Ectodermal cell (in vitro differentiated cells): Measurements from ENCODE around the gene GALNTL6.

ENCODE experiments used
- H3K27ac ChIP-seq: 2 replicates; pipeline ENCODE4 v1.7.0; 2013; ENCODE audit warnings: mild to moderate bottlenecking, low read depth, low read length; ENCODE audit not compliant: insufficient read depth, poor library complexity, severe bottlenecking
- H3K27me3 ChIP-seq: 2 replicates; pipeline ENCODE4 v1.7.0; 2013; ENCODE audit warnings: mild to moderate bottlenecking, low read length; ENCODE audit not compliant: insufficient read depth, control insufficient read depth, poor library complexity, severe bottlenecking
- H3K36me3 ChIP-seq: one replicate; pipeline ENCODE4 v1.7.0; 2013; ENCODE audit warnings: low read length; ENCODE audit not compliant: control insufficient read depth, insufficient read depth
- H3K4me1 ChIP-seq: one replicate; pipeline ENCODE4 v1.7.0; 2013; ENCODE audit warnings: low read length; ENCODE audit not compliant: control insufficient read depth, insufficient read depth
- H3K4me3 ChIP-seq: 2 replicates; pipeline ENCODE4 v1.7.0; 2013; ENCODE audit warnings: low read depth, low read length, control low read depth; ENCODE audit not compliant: insufficient read depth
- H3K9me3 ChIP-seq: 2 replicates; pipeline ENCODE4 v1.7.0; 2013; ENCODE audit warnings: mild to moderate bottlenecking, low read length, moderate library complexity; ENCODE audit not compliant: control insufficient read depth
- WGBS, 2 experiments: methylation state at CpG; one replicate each; pipeline ENCODE4 v1.1.7; 2013; ENCODE audit warnings: missing lambda C conversion rate in 2 of 2; 5-methylcytosine and 5-hydroxymethylcytosine counted together

Gene GALNTL6

DNA sequence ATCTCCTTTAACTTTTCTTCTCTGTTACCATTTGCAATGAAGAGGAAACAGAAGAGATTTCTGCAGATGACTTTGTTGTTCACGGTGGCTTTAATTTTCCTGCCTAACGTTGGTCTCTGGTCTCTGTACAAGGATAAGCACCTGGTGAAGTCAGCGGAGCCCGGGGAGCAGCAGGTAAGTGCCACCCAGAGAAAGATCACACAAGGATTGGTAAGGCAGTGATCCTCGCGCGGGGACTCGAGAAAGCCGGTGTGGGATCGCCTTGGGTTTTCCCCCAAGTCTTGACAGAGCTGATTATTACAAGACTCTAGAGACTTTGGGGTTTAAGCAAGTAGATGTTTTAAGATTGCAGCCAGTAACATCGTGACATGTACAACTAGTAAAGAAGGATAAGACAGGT is 1.3 kb downstream of the GALNTL6 start:
- Histone ChIP-seq H3K27me3 (peaks cover 48% of the 10 kb centered on the region), H3K36me3 (no peaks in the 10 kb centered on the region), H3K9me3 (no peaks in the 10 kb centered on the region), H3K4me3 (no peak overlapping the region), H3K27ac (no peak overlapping the region), H3K4me1 (peaks cover 6% of the 10 kb centered on the region)
- 69 to 74% methylated on average over 11 of the region's 11 CpGs for WGBS, 2 experiments

GRCh38 chr4:171817026-171817425 is 3.8 kb downstream of the GALNTL6 start:
- H3K27me3 ChIP-seq = peaks cover 39% of the 10 kb centered on the region
- no CpG with 5 or more reads among the region's 1 CpG for WGBS, 2 experiments
- no peak overlapping the region for H3K27ac ChIP-seq
- no peaks in the 10 kb centered on the region for H3K9me3 ChIP-seq
- H3K4me1 ChIP-seq = peaks cover 6% of the 10 kb centered on the region
- no peak overlapping the region for H3K4me3 ChIP-seq
- H3K36me3 ChIP-seq = no peaks in the 10 kb centered on the region

GRCh38 chr4:171834640-171835039 is 21.4 kb downstream of the GALNTL6 start:
- Histone ChIP-seq H3K4me3 (no peak overlapping the region), H3K4me1 (no peaks in the 10 kb centered on the region), H3K36me3 (no peaks in the 10 kb centered on the region), H3K27ac (no peak overlapping the region), H3K27me3 (no peaks in the 10 kb centered on the region), H3K9me3 (no peaks in the 10 kb centered on the region)
- WGBS, 2 experiments = 47 to 52% methylated on average over 3 of the region's 3 CpGs

DNA sequence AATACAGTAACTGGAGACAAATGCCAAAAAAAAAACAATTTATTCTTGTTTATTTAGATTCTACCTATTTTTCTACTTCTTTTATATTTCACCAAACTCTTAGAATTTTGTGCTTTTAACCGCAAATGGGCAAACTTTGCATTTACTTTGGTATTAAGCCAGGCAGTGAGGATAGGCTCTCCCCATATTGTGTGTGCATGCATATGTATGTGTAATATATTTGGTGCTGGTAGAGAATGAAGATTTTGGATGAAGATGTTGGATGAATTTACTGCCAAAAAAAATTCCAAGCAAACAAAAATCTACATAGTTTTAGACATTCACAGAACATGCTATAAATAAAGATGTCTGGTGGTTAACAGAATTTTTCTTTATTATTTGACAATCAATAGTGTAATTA is 30.3 kb downstream of the GALNTL6 start:
- H3K4me1 ChIP-seq = no peaks in the 10 kb centered on the region
- 91 to 100% methylated on average over 1 of the region's 1 CpG for WGBS, 2 experiments
- no peaks in the 10 kb centered on the region for H3K9me3 ChIP-seq
- H3K27me3 ChIP-seq = no peaks in the 10 kb centered on the region
- H3K4me3 ChIP-seq = no peak overlapping the region
- no peak overlapping the region for H3K27ac ChIP-seq
- H3K36me3 ChIP-seq = no peaks in the 10 kb centered on the region

GRCh38 chr4:171846232-171846631 is 33.0 kb downstream of the GALNTL6 start:
- Histone ChIP-seq H3K9me3 (no peaks in the 10 kb centered on the region), H3K4me1 (no peaks in the 10 kb centered on the region), H3K4me3 (no peak overlapping the region), H3K36me3 (no peaks in the 10 kb centered on the region), H3K27ac (no peak overlapping the region), H3K27me3 (no peaks in the 10 kb centered on the region)
- 0 to 20% methylated on average over 1 to 2 of the region's 2 CpGs for WGBS, 2 experiments

- Histone ChIP-seq H3K27me3 (no peaks in the 10 kb centered on the region), H3K4me1 (no peaks in the 10 kb centered on the region), H3K27ac (no peak overlapping the region), H3K4me3 (no peak overlapping the region), H3K9me3 (no peaks in the 10 kb centered on the region), H3K36me3 (no peaks in the 10 kb centered on the region)
- WGBS, 2 experiments = 100% methylated on average over 1 of the region's 2 CpGs; no CpG with 5 or more reads in 1 of the 2 experiments
These were observed 33.7 kb downstream of the GALNTL6 start for GRCh38 chr4:171846893-171847292.

DNA sequence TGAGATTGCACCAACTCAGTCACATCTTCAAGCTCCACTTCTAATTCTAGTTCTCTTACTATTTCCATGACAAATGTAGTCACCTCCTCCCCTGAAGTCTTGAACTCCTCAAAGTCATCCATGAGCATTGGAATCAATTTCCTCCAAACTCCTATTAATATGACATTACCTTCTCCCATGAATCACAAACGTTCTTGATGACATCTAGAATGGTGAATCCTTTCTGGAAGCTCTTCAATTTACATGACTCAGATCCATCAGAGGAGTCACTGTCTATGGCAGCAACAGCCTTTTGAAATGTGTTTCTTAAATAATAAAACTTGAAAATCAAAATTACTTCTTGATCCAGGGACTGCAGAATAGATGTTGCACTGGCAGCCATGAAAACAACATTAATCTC is 34.5 kb downstream of the GALNTL6 start:
- no peaks in the 10 kb centered on the region for H3K36me3 ChIP-seq
- no peaks in the 10 kb centered on the region for H3K4me1 ChIP-seq
- no peaks in the 10 kb centered on the region for H3K9me3 ChIP-seq
- H3K27me3 ChIP-seq = no peaks in the 10 kb centered on the region
- WGBS, 2 experiments = 93 to 95% methylated on average over 1 of the region's 1 CpG
- no peak overlapping the region for H3K27ac ChIP-seq
- no peak overlapping the region for H3K4me3 ChIP-seq

DNA sequence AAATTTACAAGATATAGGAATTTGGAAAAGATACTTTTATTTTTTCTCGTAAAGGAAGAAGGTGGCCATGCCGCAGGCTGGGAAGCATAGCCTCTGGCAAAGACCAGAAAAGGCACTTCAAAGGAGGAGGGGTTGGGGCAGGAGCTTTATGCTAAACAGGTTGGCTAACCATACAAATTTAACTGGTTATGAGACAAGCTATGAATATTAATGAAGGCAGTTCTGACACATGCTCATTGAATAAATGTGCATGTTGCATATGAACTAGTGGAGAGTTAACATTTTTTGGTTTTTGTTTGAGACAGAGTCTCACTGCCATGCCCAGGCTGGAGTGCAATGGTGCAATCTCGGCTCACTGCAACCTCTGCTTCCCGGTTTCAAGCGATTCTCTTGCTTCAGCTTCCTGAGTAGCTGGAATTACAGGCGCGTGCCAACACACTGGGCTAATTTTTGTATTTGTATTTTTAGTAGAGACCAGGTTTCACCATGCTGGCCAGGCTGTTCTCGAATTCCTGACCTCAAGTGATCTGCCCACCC is 36.5 kb downstream of the GALNTL6 start:
- Histone ChIP-seq H3K27ac (no peak overlapping the region), H3K4me3 (no peak overlapping the region), H3K27me3 (no peaks in the 10 kb centered on the region), H3K4me1 (no peaks in the 10 kb centered on the region), H3K9me3 (no peaks in the 10 kb centered on the region), H3K36me3 (no peaks in the 10 kb centered on the region)
- 92 to 95% methylated on average over 8 of the region's 8 CpGs for WGBS, 2 experiments

- Histone ChIP-seq H3K36me3 (no peaks in the 10 kb centered on the region), H3K9me3 (no peaks in the 10 kb centered on the region), H3K4me3 (no peak overlapping the region), H3K27ac (no peak overlapping the region), H3K4me1 (no peaks in the 10 kb centered on the region), H3K27me3 (no peaks in the 10 kb centered on the region)
These were observed 38.1 kb downstream of the GALNTL6 start for GRCh38 chr4:171851295-171851694.

DNA sequence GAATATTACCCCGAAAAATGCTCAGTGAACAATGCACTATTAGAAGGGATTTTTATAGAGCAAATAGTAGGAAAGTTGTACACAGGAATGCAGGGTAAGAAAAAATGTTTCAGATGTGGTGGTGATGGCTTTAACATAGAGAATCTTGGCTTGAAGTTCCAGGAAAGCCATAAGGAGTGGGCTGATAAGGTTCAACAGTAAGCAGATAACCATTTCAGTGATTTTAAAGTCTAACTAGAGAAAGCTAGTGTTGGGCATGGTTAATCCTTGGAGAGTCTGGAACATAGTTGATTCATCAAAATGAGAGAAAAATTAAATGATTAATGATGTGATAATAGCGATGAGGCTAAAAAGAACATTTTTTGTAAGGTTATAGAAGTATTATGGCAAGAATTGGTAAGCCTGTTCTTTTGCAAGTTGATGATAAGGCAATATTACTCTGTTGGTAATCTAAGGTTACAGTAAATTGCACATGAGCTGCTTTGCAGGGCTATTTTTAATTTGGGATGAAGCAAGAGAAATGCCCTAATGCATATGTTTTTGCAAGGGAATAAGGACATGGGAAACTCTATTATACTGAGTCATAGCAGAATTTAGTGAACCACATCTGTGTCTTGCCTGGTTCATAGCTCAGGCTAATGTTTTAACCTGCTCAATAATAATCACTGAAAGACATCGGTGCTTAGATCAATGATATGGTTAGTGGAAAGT is 44.3 kb downstream of the GALNTL6 start:
- Histone ChIP-seq H3K4me3 (no peak overlapping the region), H3K9me3 (no peaks in the 10 kb centered on the region), H3K36me3 (no peaks in the 10 kb centered on the region), H3K4me1 (no peaks in the 10 kb centered on the region), H3K27ac (no peak overlapping the region), H3K27me3 (no peaks in the 10 kb centered on the region)
- WGBS, 2 experiments = 95 to 97% methylated on average over 2 of the region's 3 CpGs
